Suprapubic skin (tissue), 4 donors: Measurements from ENCODE around the gene PRR12. TPM values are rescaled to one million over a fixed set of nuclear protein-coding genes. Genes with fewer than 3 reads are reported as not detected.

ENCODE experiments used
- DNase-seq, 2 donors: peaks; one replicate each; pipeline ENCODE4 v3.0.0-alpha.2; 2019; ENCODE audit warnings: low spot score in 2 of 2
- H3K27ac ChIP-seq: fragments of 200-600 bp; sonication (generic); one replicate; pipeline ENCODE4 v1.5.1; 2019
- H3K27me3 ChIP-seq: fragments of 200-600 bp; sonication (generic); one replicate; pipeline ENCODE4 v1.5.1; 2019
- H3K36me3 ChIP-seq: fragments of 200-600 bp; sonication (generic); one replicate; pipeline ENCODE4 v1.5.1; 2019
- H3K4me1 ChIP-seq: fragments of 200-600 bp; sonication (generic); one replicate; pipeline ENCODE4 v1.5.1; 2019
- H3K4me3 ChIP-seq: fragments of 200-600 bp; sonication (generic); one replicate; pipeline ENCODE4 v1.5.1; 2019; ENCODE audit warnings: mild to moderate bottlenecking
- H3K9me3 ChIP-seq: fragments of 200-600 bp; sonication (generic); one replicate; pipeline ENCODE4 v1.5.1; 2019
- CTCF ChIP-seq, 2 donors: fragments of 200-600 bp in 1 of 2; fragments of 450-650 bp in 1 of 2; sonication (generic) in 1 of 2; IDR thresholded peaks; one replicate each; pipeline ENCODE4 v1.5.1; 2016 to 2019; ENCODE audit warnings: antibody characterized with exemption in 2 of 2, mild to moderate bottlenecking in 1 of 2, moderate library complexity in 1 of 2
- EP300 ChIP-seq: sonication (generic); formaldehyde crosslinking; IDR thresholded peaks from one replicate; pipeline ENCODE4 v1.6.1; 2017; ENCODE audit warnings: antibody characterized with exemption
- POLR2A ChIP-seq, 2 donors: fragments of 450-650 bp; IDR thresholded peaks; one replicate each; pipeline ENCODE4 v1.6.1; 2017; ENCODE audit warnings: antibody characterized with exemption in 2 of 2, mild to moderate bottlenecking in 2 of 2, moderate library complexity in 2 of 2
- POLR2AphosphoS5 ChIP-seq, 3 donors: sonication (generic); formaldehyde crosslinking; IDR thresholded peaks; one replicate each; pipeline ENCODE4 v1.6.1; 2017; ENCODE audit warnings: antibody characterized with exemption in 3 of 3
- WGBS: methylation state at CpG from one replicate; pipeline ENCODE4 v1.1.5; 2018; 5-methylcytosine and 5-hydroxymethylcytosine counted together
- total RNA-seq, 4 donors: library from RNA; depleted of rRNA; stranded (reverse); fragments of >200 nt; gene quantifications; one replicate each; pipeline ENCODE4 v1.1.0, GENCODE V29; 2016

Gene PRR12
- total RNA-seq, 4 donors from 2014 or later: 24.6 to 50.3 (median 38.9) TPM

DNA sequence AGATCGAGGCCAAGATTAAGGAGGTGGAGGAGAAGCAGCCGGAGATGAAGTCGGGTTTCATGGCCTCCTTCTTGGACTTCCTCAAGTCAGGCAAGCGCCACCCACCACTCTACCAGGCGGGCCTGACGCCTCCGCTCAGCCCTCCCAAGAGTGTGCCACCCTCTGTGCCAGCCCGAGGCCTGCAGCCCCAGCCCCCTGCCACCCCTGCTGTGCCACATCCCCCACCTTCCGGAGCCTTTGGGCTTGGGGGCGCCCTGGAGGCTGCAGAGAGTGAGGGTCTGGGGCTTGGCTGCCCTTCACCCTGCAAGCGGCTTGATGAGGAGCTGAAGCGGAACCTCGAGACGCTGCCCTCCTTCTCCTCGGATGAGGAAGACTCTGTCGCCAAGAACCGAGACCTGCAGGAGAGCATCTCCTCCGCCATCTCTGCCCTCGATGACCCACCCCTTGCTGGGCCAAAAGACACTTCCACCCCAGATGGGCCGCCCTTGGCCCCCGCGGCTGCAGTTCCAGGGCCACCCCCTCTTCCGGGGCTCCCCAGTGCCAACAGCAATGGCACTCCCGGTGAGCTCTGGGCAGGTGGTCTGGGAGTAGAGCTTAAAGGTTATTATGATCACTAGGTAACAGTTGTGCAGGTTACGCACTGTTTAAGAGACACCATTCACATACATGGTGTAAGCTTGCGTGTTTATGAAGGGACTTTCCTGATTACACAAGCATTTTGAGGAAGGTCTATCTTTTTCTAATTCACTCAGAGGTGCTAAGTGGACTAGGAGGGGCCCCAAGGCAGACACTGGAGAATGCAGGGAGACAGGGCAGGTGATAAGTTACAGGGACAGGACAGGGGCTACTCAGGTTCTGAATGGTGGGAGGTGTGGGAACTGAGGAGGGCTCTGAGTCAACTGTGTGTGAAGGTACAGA lies 8.7 kb downstream of the PRR12 start:
- TF ChIP-seq POLR2AphosphoS5 (IDR thresholded peaks at IDR 0.05): no peak
- TF ChIP-seq POLR2A (IDR thresholded peaks at IDR 0.05): no peak
- no peak for TF ChIP-seq CTCF (IDR thresholded peaks at IDR 0.05)
- TF ChIP-seq EP300: no peak
- no peak overlapping the region for H3K27ac ChIP-seq
- no peaks in the 10 kb centered on the region for H3K27me3 ChIP-seq
- 85% methylated on average over 11 of the region's 26 CpGs for WGBS
- H3K4me1 ChIP-seq: no peaks in the 10 kb centered on the region
- peaks cover 95% of the 10 kb centered on the region for H3K36me3 ChIP-seq
- no peak overlapping the region for H3K4me3 ChIP-seq
- no peaks in the 10 kb centered on the region for H3K9me3 ChIP-seq
- no peak for DNase-seq

GRCh38 chr19:49601482-49602038 lies 10.6 kb downstream of the PRR12 start:
- peaks cover 90% of the 10 kb centered on the region for H3K36me3 ChIP-seq
- 95% methylated on average over 38 of the region's 38 CpGs for WGBS
- no peak overlapping the region for H3K4me3 ChIP-seq
- H3K27ac ChIP-seq: no peak overlapping the region
- H3K4me1 ChIP-seq: no peaks in the 10 kb centered on the region
- no peaks in the 10 kb centered on the region for H3K9me3 ChIP-seq
- H3K27me3 ChIP-seq: no peaks in the 10 kb centered on the region
- DNase-seq: no peak
- TF ChIP-seq POLR2A (IDR thresholded peaks at IDR 0.05) (no peak), EP300 (no peak), CTCF (IDR thresholded peaks at IDR 0.05) (no peak), POLR2AphosphoS5 (IDR thresholded peaks at IDR 0.05) (no peak)

GRCh38 chr19:49602806-49603205 lies 11.8 kb downstream of the PRR12 start:
- Histone ChIP-seq H3K4me3 (no peak overlapping the region), H3K4me1 (no peaks in the 10 kb centered on the region), H3K9me3 (no peaks in the 10 kb centered on the region), H3K27ac (no peak overlapping the region), H3K27me3 (no peaks in the 10 kb centered on the region), H3K36me3 (peaks cover 85% of the 10 kb centered on the region)
- DNase-seq: no peak
- WGBS: 94% methylated on average over 2 of the region's 2 CpGs
- TF ChIP-seq POLR2A (IDR thresholded peaks at IDR 0.05): no peak
- TF ChIP-seq CTCF (IDR thresholded peaks at IDR 0.05): no peak
- no peak for TF ChIP-seq POLR2AphosphoS5 (IDR thresholded peaks at IDR 0.05)
- TF ChIP-seq EP300: no peak

DNA sequence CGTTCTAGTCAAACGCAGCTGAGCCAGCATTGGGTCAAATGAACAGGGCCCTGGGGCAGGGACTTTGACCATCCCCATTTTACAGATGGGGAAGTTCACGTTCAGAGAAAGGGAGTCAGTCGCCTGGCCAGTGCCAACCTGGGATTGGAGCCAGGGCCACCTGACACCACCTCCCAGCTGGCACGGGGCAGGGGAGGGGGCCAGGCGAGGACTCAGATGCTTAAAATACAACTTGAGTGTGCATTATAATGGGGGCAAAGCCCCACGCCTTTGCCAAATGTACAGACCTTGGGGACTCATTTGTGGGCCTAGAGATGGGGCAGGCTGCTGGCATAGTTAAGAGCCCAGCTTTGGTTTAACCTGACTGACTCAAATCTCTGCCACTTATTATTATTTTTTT lies 14.6 kb downstream of the PRR12 start:
- H3K4me3 ChIP-seq: no peak overlapping the region
- TF ChIP-seq CTCF (IDR thresholded peaks at IDR 0.05) (no peak), EP300 (no peak), POLR2AphosphoS5 (IDR thresholded peaks at IDR 0.05) (no peak), POLR2A (IDR thresholded peaks at IDR 0.05) (no peak)
- H3K4me1 ChIP-seq: no peaks in the 10 kb centered on the region
- 100% methylated on average over 1 of the region's 7 CpGs for WGBS
- DNase-seq: no peak
- H3K9me3 ChIP-seq: no peaks in the 10 kb centered on the region
- no peaks in the 10 kb centered on the region for H3K27me3 ChIP-seq
- peaks cover 89% of the 10 kb centered on the region for H3K36me3 ChIP-seq
- no peak overlapping the region for H3K27ac ChIP-seq

GRCh38 chr19:49609499-49610092 lies 18.6 kb downstream of the PRR12 start:
- Histone ChIP-seq H3K27ac (no peak overlapping the region), H3K27me3 (no peaks in the 10 kb centered on the region), H3K4me3 (no peak overlapping the region), H3K9me3 (no peaks in the 10 kb centered on the region), H3K36me3 (peaks cover 69% of the 10 kb centered on the region), H3K4me1 (peaks cover 22% of the 10 kb centered on the region)
- DNase-seq: no peak
- WGBS: 97% methylated on average over 12 of the region's 12 CpGs
- TF ChIP-seq POLR2AphosphoS5 (IDR thresholded peaks at IDR 0.05) (no peak), EP300 (no peak), CTCF (IDR thresholded peaks at IDR 0.05) (no peak), POLR2A (IDR thresholded peaks at IDR 0.05) (no peak)
